ENCODE results near the gene KPTN. TPM values are rescaled to one million over a fixed set of nuclear protein-coding genes. Genes with fewer than 3 reads are reported as not detected.

Gene KPTN
- total and polyA plus RNA-seq, 2 experiments from 2014 or later, result 10.1 to 22.6 TPM

- WGBS (ENCODE audit: low lambda C conversion rate, missing lambda C conversion rate), result 94% methylated on average over 13 of the region's 13 CpGs
- Histone ChIP-seq H3K36me3 (replicated peaks; ENCODE audit: insufficient read depth, low read depth) (no peaks in the 10 kb centered on the region), H3K9me2 (replicated peaks; ENCODE audit: insufficient read depth) (no peaks in the 10 kb centered on the region), H3K4me1 (ENCODE audit: insufficient read depth) (peaks cover 10% of the 10 kb centered on the region), H3K4me3 (no peak overlapping the region), H3K4me2 (no peak overlapping the region), H2AFZ (no peak overlapping the region), H3K79me2 (peaks cover 60% of the 10 kb centered on the region), H3K27ac (peak overlapping the region; percentile 48), H3K27me3 (no peaks in the 10 kb centered on the region), H3K9me3 (ENCODE audit: low read depth) (no peaks in the 10 kb centered on the region), H4K20me1 (ENCODE audit: insufficient read depth, poor library complexity, severe bottlenecking) (peaks cover 57% of the 10 kb centered on the region)
- no peak for DNase-seq (ENCODE audit: low spot score)
- TF ChIP-seq CTCF (IDR thresholded peaks at IDR 0.05; ENCODE audit: poor library complexity) (no peak), EZH2 (IDR thresholded peaks at IDR 0.05; ENCODE audit: borderline replicate concordance) (no peak), EZH2phosphoT487 (IDR thresholded peaks at IDR 0.05; ENCODE audit: low read depth, severe bottlenecking, unreplicated experiment) (no peak)
Observed at GRCh38 chr19:47503130-47503825, 19.3 kb upstream of the KPTN start.

- Histone ChIP-seq H3K4me3 (no peak overlapping the region), H3K4me2 (no peak overlapping the region), H3K27me3 (no peaks in the 10 kb centered on the region), H3K27ac (no peak overlapping the region), H3K79me2 (peaks cover 31% of the 10 kb centered on the region), H3K9me2 (replicated peaks; ENCODE audit: insufficient read depth) (no peaks in the 10 kb centered on the region), H3K9me3 (ENCODE audit: low read depth) (no peaks in the 10 kb centered on the region), H4K20me1 (ENCODE audit: insufficient read depth, poor library complexity, severe bottlenecking) (peaks cover 36% of the 10 kb centered on the region), H2AFZ (no peak overlapping the region), H3K36me3 (replicated peaks; ENCODE audit: insufficient read depth, low read depth) (no peaks in the 10 kb centered on the region), H3K4me1 (ENCODE audit: insufficient read depth) (no peaks in the 10 kb centered on the region)
- DNase-seq (ENCODE audit: low spot score), result no peak
- 95% methylated on average over 32 of the region's 32 CpGs for WGBS (ENCODE audit: low lambda C conversion rate, missing lambda C conversion rate)
- TF ChIP-seq CTCF (IDR thresholded peaks at IDR 0.05; ENCODE audit: poor library complexity) (no peak), EZH2phosphoT487 (IDR thresholded peaks at IDR 0.05; ENCODE audit: low read depth, severe bottlenecking, unreplicated experiment) (no peak), EZH2 (IDR thresholded peaks at IDR 0.05; ENCODE audit: borderline replicate concordance) (no peak)
Observed at GRCh38 chr19:47499863-47500830, 16.1 kb upstream of the KPTN start.

GRCh38 chr19:47499371-47499770 lies 15.4 kb upstream of the KPTN start:
- Histone ChIP-seq H3K4me1 (ENCODE audit: insufficient read depth) (no peaks in the 10 kb centered on the region), H3K4me3 (no peak overlapping the region), H2AFZ (no peak overlapping the region), H3K4me2 (no peak overlapping the region), H3K9me3 (ENCODE audit: low read depth) (no peaks in the 10 kb centered on the region), H3K9me2 (replicated peaks; ENCODE audit: insufficient read depth) (no peaks in the 10 kb centered on the region), H4K20me1 (ENCODE audit: insufficient read depth, poor library complexity, severe bottlenecking) (peaks cover 29% of the 10 kb centered on the region), H3K36me3 (replicated peaks; ENCODE audit: insufficient read depth, low read depth) (no peaks in the 10 kb centered on the region), H3K79me2 (peaks cover 24% of the 10 kb centered on the region), H3K27ac (no peak overlapping the region), H3K27me3 (no peaks in the 10 kb centered on the region)
- 95% methylated on average over 7 of the region's 7 CpGs for WGBS (ENCODE audit: low lambda C conversion rate, missing lambda C conversion rate)
- DNase-seq (ENCODE audit: low spot score), result no peak
- TF ChIP-seq EZH2phosphoT487 (IDR thresholded peaks at IDR 0.05; ENCODE audit: low read depth, severe bottlenecking, unreplicated experiment), result no peak
- TF ChIP-seq EZH2 (IDR thresholded peaks at IDR 0.05; ENCODE audit: borderline replicate concordance), result no peak
- no peak for TF ChIP-seq CTCF (IDR thresholded peaks at IDR 0.05; ENCODE audit: poor library complexity)

Data from hepatocyte (in vitro differentiated cells).